A549 treated with AZD9567 at 1 μM for 4 hours (cell line): ENCODE results near the gene ALMS1. TPM values are rescaled to one million over a fixed set of nuclear protein-coding genes. Genes with fewer than 3 reads are reported as not detected.

Experiments used
- total RNA-seq: library from RNA; stranded (reverse); fragments of 200-300 nt; extraction: Qiagen RNA extraction; gene quantifications from 5 replicates; pipeline ENCODE4 v1.2.3, GENCODE V29; 2022; ENCODE audit not compliant: insufficient read depth

ALMS1 gene
- total RNA-seq: 9.1 to 16.7 TPM (median 9.2 TPM) in 5 replicates

GRCh38 chr2:73385504-73386341 is at the start of gene ALMS1:
Gene ALMS1, plus strand, starts transcription at chr2:73385836. Its CDS starts 33 bp downstream, at chr2:73385869.

GRCh38 chr2:73642338-73643018 is 256.8 kb downstream of the ALMS1 start, which contains the start of gene NAT8:
Gene NAT8, minus strand, starts transcription at chr2:73642422. Its CDS starts 794 bp downstream, at chr2:73641628.

Other genes with a start within 250 kb of the ALMS1 start
- gene NOTO, start 183.3 kb upstream of the ALMS1 start, total RNA-seq: 0.02 to 0.05 TPM in 2 of 5 replicates, not detected in the others
- gene SMYD5, start 171.6 kb upstream of the ALMS1 start, total RNA-seq: 44.3 to 52.5 TPM (median 50.0 TPM) in 5 replicates
- 15.7 to 27.3 TPM (median 26.9 TPM) in 5 replicates for gene PRADC1, start 152.6 kb upstream of the ALMS1 start, total RNA-seq
- gene CCT7, start 151.5 kb upstream of the ALMS1 start, total RNA-seq: 548 to 986 TPM (median 590 TPM) in 5 replicates
- gene FBXO41, start 101.4 kb upstream of the ALMS1 start, total RNA-seq: 3.5 to 5.5 TPM (median 4.8 TPM) in 5 replicates
- 0.20 to 0.40 TPM (median 0.33 TPM) in 4 of 5 replicates, not detected in the other for gene EGR4, start 92.3 kb upstream of the ALMS1 start, total RNA-seq